SK-N-SH treated with all-trans-retinoic acid at 6 μM for 48 hours (cell line): ENCODE measurements around the gene CCND3.

Experiments
- BACH2 ChIP-seq: fragments of 250-450 bp; sonication (Bioruptor Pico); IDR thresholded peaks from 2 replicates; pipeline ENCODE4 v1.9.0; 2021; ENCODE audit warnings: mild to moderate bottlenecking, borderline replicate concordance
- ISL1 ChIP-seq: fragments of 250-450 bp; sonication (Bioruptor Pico); IDR thresholded peaks from 2 replicates; pipeline ENCODE4 v2.1.2; 2022; ENCODE audit warnings: mild to moderate bottlenecking, moderate library complexity
- PATZ1 ChIP-seq: fragments of 250-450 bp; sonication (Bioruptor Pico); IDR thresholded peaks from 2 replicates; pipeline ENCODE4 v1.8.0; 2020; ENCODE audit warnings: mild to moderate bottlenecking, moderate library complexity, borderline replicate concordance
- PPARA ChIP-seq: fragments of 250-450 bp; sonication (Bioruptor Pico); IDR thresholded peaks from 2 replicates; pipeline ENCODE4 v1.5.0; 2020; ENCODE audit warnings: mild to moderate bottlenecking, borderline replicate concordance
- SNAI2 ChIP-seq: fragments of 250-450 bp; sonication (Bioruptor Pico); IDR thresholded peaks from 2 replicates; pipeline ENCODE4 v1.5.0; 2020; ENCODE audit warnings: mild to moderate bottlenecking, moderate library complexity
- TOX ChIP-seq: fragments of 250-450 bp; sonication (Bioruptor Pico); IDR thresholded peaks from 2 replicates; pipeline ENCODE4 v1.8.0; 2021; ENCODE audit warnings: mild to moderate bottlenecking, moderate library complexity, borderline replicate concordance
- ZC3H10 ChIP-seq: fragments of 250-450 bp; sonication (Bioruptor Pico); IDR thresholded peaks from 2 replicates; pipeline ENCODE4 v1.5.1; 2021; ENCODE audit warnings: mild to moderate bottlenecking, moderate library complexity
- ZFP30 ChIP-seq: fragments of 450-650 bp; formaldehyde crosslinking; IDR thresholded peaks from 2 replicates; pipeline ENCODE4 v1.5.0; 2022; ENCODE audit warnings: mild to moderate bottlenecking, moderate library complexity
- ZNF70 ChIP-seq: fragments of 450-650 bp; formaldehyde crosslinking; IDR thresholded peaks from 2 replicates; pipeline ENCODE4 v1.5.0; 2020; ENCODE audit warnings: mild to moderate bottlenecking, moderate library complexity
- ZNF8 ChIP-seq: fragments of 450-650 bp; formaldehyde crosslinking; IDR thresholded peaks from 2 replicates; pipeline ENCODE4 v1.5.0; 2020; ENCODE audit warnings: mild to moderate bottlenecking, moderate library complexity
- TF ChIP-seq, protein P1 (sequence below): fragments of 250-450 bp; sonication (Bioruptor Pico); IDR thresholded peaks from 2 replicates; pipeline ENCODE4 v1.5.1; 2021; ENCODE audit warnings: mild to moderate bottlenecking, moderate library complexity

- TF ChIP-seq ZNF70 (no peak), SNAI2 (CRISPR knock-in tag) (no peak), ZNF8 (CRISPR knock-in tag) (no peak), PPARA (CRISPR knock-in tag) (no peak), ZFP30 (CRISPR knock-in tag) (no peak), ZC3H10 (CRISPR knock-in tag) (no peak), BACH2 (CRISPR knock-in tag) (no peak), PATZ1 (CRISPR knock-in tag) (no peak), ISL1 (no peak), TOX (CRISPR knock-in tag) (no peak)
- TF ChIP-seq, protein P1, sequence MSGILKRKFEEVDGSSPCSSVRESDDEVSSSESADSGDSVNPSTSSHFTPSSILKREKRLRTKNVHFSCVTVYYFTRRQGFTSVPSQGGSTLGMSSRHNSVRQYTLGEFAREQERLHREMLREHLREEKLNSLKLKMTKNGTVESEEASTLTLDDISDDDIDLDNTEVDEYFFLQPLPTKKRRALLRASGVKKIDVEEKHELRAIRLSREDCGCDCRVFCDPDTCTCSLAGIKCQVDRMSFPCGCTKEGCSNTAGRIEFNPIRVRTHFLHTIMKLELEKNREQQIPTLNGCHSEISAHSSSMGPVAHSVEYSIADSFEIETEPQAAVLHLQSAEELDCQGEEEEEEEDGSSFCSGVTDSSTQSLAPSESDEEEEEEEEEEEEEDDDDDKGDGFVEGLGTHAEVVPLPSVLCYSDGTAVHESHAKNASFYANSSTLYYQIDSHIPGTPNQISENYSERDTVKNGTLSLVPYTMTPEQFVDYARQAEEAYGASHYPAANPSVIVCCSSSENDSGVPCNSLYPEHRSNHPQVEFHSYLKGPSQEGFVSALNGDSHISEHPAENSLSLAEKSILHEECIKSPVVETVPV (CRISPR knock-in tag): no peak
Measured at GRCh38 chr6:41954668-41955067, 13.1 kb upstream of the CCND3 start.
